Mesendoderm (in vitro differentiated cells): ENCODE data around the gene PTPRD.

ENCODE experiments used
- DNase-seq: peaks from one replicate; pipeline ENCODE4 v3.0.0; 2013
- H2AK5ac ChIP-seq: 2 replicates; pipeline ENCODE4 v1.6.1; 2013; ENCODE audit warnings: low read length, inconsistent platforms
- H2BK120ac ChIP-seq: 2 replicates; pipeline ENCODE4 v1.6.1; 2013; ENCODE audit warnings: low read depth, mild to moderate bottlenecking, low read length, moderate library complexity, mixed read lengths
- H2BK15ac ChIP-seq: replicated peaks from 2 replicates; pipeline ENCODE4 v1.6.1; 2013; ENCODE audit warnings: low read depth, mild to moderate bottlenecking, moderate library complexity
- H2BK5ac ChIP-seq: 2 replicates; pipeline ENCODE4 v1.6.1; 2013; ENCODE audit warnings: low read length, inconsistent platforms
- H3K18ac ChIP-seq: 2 replicates; pipeline ENCODE4 v1.6.1; 2013; ENCODE audit warnings: mild to moderate bottlenecking, low read length, mixed read lengths
- H3K23ac ChIP-seq: one replicate; pipeline ENCODE4 v1.6.1; 2013; ENCODE audit warnings: low read length
- H3K27ac ChIP-seq: 2 replicates; pipeline ENCODE4 v1.5.1; 2013; ENCODE audit warnings: low read depth, mild to moderate bottlenecking, inconsistent platforms, low read length, moderate library complexity
- H3K27me3 ChIP-seq: 2 replicates; pipeline ENCODE4 v1.6.1; 2013; ENCODE audit warnings: low read length, control low read depth, mild to moderate bottlenecking, inconsistent platforms; ENCODE audit not compliant: insufficient read depth, poor library complexity
- H3K36me3 ChIP-seq: 2 replicates; pipeline ENCODE4 v1.6.1; 2013; ENCODE audit warnings: low read length, inconsistent platforms; ENCODE audit not compliant: control insufficient read depth, insufficient read depth
- H3K4ac ChIP-seq: one replicate; pipeline ENCODE4 v1.6.1; 2013; ENCODE audit warnings: low read depth, mild to moderate bottlenecking, low read length, moderate library complexity
- H3K4me1 ChIP-seq: 2 replicates; pipeline ENCODE4 v1.6.1; 2013; ENCODE audit warnings: low read depth, low read length, inconsistent platforms; ENCODE audit not compliant: control insufficient read depth
- H3K4me2 ChIP-seq: 2 replicates; pipeline ENCODE4 v1.6.1; 2013; ENCODE audit warnings: low read length
- H3K4me3 ChIP-seq: 2 replicates; pipeline ENCODE4 v1.5.1; 2013; ENCODE audit warnings: mild to moderate bottlenecking, low read length
- H3K56ac ChIP-seq: one replicate; pipeline ENCODE4 v1.6.1; 2013; ENCODE audit warnings: low read length
- H3K79me1 ChIP-seq: 2 replicates; pipeline ENCODE4 v1.6.1; 2013; ENCODE audit warnings: low read length, inconsistent platforms
- H3K79me2 ChIP-seq: 2 replicates; pipeline ENCODE4 v1.6.1; 2013; ENCODE audit warnings: mild to moderate bottlenecking, low read length; ENCODE audit not compliant: control insufficient read depth, insufficient read depth
- H3K9ac ChIP-seq: 2 replicates; pipeline ENCODE4 v1.6.1; 2013; ENCODE audit warnings: low read length, inconsistent platforms
- H4K5ac ChIP-seq: one replicate; pipeline ENCODE4 v1.6.1; 2013; ENCODE audit warnings: low read length
- H4K8ac ChIP-seq: one replicate; pipeline ENCODE4 v1.6.1; 2013; ENCODE audit warnings: low read depth, mild to moderate bottlenecking, control low read depth, low read length, moderate library complexity
- WGBS: extraction: QIAGEN DNeasy Blood & Tissue Kit; methylation state at CpG from one replicate; pipeline ENCODE4 v1.1.7; 2013; ENCODE audit warnings: low lambda C conversion rate, missing lambda C conversion rate; ENCODE audit not compliant: insufficient coverage; ENCODE audit errors: extremely low coverage; 5-methylcytosine and 5-hydroxymethylcytosine counted together

PTPRD gene

DNA sequence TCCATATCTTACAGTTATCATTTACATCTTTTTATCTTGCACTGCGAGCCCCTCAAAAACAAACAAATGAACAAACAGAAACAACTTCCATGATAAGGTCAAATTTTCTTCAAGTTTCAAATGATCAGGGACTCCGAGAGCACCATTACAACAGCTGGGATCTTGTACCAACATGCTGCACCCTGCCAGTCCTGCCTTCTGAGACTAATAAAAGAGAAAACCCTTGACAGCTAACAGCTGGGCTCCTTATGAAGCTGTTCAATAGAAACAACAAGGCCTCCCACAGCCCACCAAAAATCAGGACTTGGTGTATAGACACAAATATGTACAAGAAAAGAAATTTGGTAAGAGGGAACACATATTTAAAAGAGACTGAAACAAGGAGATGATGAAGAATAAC lies 1828.0 kb downstream of the PTPRD start:
- no peak overlapping the region for H2BK15ac ChIP-seq
- no peaks in the 10 kb centered on the region for H3K79me2 ChIP-seq
- no peak overlapping the region for H3K27ac ChIP-seq
- no peak overlapping the region for H4K8ac ChIP-seq
- H3K4me1 ChIP-seq = no peaks in the 10 kb centered on the region
- no peak overlapping the region for H2BK120ac ChIP-seq
- H3K4ac ChIP-seq = no peak overlapping the region
- no peak overlapping the region for H2BK5ac ChIP-seq
- no peak overlapping the region for H3K18ac ChIP-seq
- no peak overlapping the region for H2AK5ac ChIP-seq
- H3K4me2 ChIP-seq = no peak overlapping the region
- no peak overlapping the region for H3K56ac ChIP-seq
- H3K23ac ChIP-seq = no peak overlapping the region
- no peak overlapping the region for H3K9ac ChIP-seq
- DNase-seq = no peak
- WGBS = no CpG with 5 or more reads among the region's 2 CpGs
- no peaks in the 10 kb centered on the region for H3K27me3 ChIP-seq
- H3K4me3 ChIP-seq = no peak overlapping the region
- no peak overlapping the region for H4K5ac ChIP-seq
- H3K79me1 ChIP-seq = no peaks in the 10 kb centered on the region
- H3K36me3 ChIP-seq = no peaks in the 10 kb centered on the region

DNA sequence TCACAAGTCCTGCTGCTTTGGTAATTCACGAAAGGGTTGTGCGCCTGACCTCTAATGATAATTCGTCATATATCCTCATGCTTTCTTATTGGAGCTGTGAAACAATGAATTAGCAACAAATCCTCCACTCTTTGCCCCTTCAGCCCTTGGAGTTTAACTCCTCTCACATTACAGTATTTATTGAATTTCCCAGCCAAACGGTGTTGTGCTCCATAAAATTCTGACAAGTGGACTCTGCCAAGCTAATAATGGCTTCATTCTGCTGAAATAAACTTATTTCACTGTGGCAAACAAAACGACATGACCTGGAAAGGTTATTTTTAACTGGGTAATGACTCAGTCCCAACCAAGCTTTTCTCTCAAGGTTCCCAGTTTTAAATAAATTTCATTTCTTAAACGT lies 1828.9 kb downstream of the PTPRD start:
- Histone ChIP-seq H4K8ac (no peak overlapping the region), H3K23ac (no peak overlapping the region), H2BK5ac (no peak overlapping the region), H3K56ac (no peak overlapping the region), H3K79me2 (no peaks in the 10 kb centered on the region), H2BK15ac (no peak overlapping the region), H4K5ac (no peak overlapping the region), H3K27ac (no peak overlapping the region), H2BK120ac (no peak overlapping the region), H3K4me1 (peaks cover 2% of the 10 kb centered on the region), H3K9ac (no peak overlapping the region), H3K4me2 (no peak overlapping the region), H3K79me1 (no peaks in the 10 kb centered on the region), H3K4me3 (no peak overlapping the region), H3K18ac (no peak overlapping the region), H2AK5ac (no peak overlapping the region), H3K4ac (no peak overlapping the region), H3K36me3 (no peaks in the 10 kb centered on the region), H3K27me3 (no peaks in the 10 kb centered on the region)
- DNase-seq = no peak
- no CpG with 5 or more reads among the region's 6 CpGs for WGBS

DNA sequence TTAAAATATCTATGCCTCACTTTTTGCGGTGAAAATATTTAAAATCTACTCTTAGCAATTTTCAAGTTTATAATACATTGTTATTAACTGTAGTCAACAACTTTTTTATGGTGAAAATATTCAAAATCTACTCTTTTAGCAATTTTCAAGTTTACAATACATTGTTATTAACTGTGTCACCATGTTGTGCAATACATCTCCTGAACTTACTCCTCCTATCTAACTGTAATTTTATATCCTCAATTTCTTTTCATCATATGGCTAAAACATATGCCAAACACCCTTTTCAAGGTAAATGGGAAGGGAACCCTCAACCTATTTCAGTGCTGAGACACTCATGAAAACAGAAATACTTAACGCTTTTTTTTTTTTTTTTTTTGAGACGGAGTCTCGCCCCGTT lies 1830.6 kb downstream of the PTPRD start:
- Histone ChIP-seq H3K36me3 (no peaks in the 10 kb centered on the region), H4K5ac (no peak overlapping the region), H2BK5ac (no peak overlapping the region), H3K23ac (no peak overlapping the region), H3K4me1 (peaks cover 7% of the 10 kb centered on the region), H2BK120ac (no peak overlapping the region), H3K9ac (no peak overlapping the region), H3K27ac (no peak overlapping the region), H3K56ac (no peak overlapping the region), H3K79me2 (no peaks in the 10 kb centered on the region), H3K79me1 (no peaks in the 10 kb centered on the region), H3K18ac (no peak overlapping the region), H3K4me3 (no peak overlapping the region), H2AK5ac (no peak overlapping the region), H3K4ac (no peak overlapping the region), H4K8ac (no peak overlapping the region), H3K27me3 (no peaks in the 10 kb centered on the region), H3K4me2 (no peak overlapping the region), H2BK15ac (no peak overlapping the region)
- DNase-seq = no peak
- no CpG with 5 or more reads among the region's 5 CpGs for WGBS

DNA sequence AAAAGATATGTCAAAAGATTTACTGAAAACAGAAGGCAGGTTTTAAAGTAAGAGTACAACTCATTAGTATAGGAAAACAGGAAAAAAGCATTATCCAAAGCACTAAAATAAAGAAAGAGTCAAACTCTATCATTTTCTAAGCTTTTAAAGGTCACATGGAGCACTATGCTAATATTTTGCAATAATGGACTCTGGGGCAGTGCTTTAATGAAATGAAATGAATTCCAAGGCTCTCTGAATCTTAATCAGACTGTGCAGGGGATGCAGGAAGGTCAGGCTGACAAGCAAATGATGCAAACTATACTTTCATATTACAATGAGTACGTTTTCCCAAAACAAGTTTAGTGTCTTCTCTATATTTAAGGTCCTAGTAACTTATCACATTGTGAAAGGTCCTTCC lies 1831.3 kb downstream of the PTPRD start:
- Histone ChIP-seq H3K56ac (no peak overlapping the region), H3K4me1 (peaks cover 7% of the 10 kb centered on the region), H3K4me2 (no peak overlapping the region), H3K27me3 (no peaks in the 10 kb centered on the region), H4K5ac (no peak overlapping the region), H3K4ac (no peak overlapping the region), H2BK5ac (no peak overlapping the region), H2AK5ac (no peak overlapping the region), H3K79me1 (no peaks in the 10 kb centered on the region), H2BK15ac (no peak overlapping the region), H3K79me2 (no peaks in the 10 kb centered on the region), H3K36me3 (no peaks in the 10 kb centered on the region), H2BK120ac (no peak overlapping the region), H4K8ac (peak overlapping the region; percentile 76), H3K18ac (no peak overlapping the region), H3K27ac (no peak overlapping the region), H3K9ac (no peak overlapping the region), H3K23ac (no peak overlapping the region), H3K4me3 (no peak overlapping the region)
- DNase-seq = no peak
- WGBS = no CpG with 5 or more reads among the region's 1 CpG

DNA sequence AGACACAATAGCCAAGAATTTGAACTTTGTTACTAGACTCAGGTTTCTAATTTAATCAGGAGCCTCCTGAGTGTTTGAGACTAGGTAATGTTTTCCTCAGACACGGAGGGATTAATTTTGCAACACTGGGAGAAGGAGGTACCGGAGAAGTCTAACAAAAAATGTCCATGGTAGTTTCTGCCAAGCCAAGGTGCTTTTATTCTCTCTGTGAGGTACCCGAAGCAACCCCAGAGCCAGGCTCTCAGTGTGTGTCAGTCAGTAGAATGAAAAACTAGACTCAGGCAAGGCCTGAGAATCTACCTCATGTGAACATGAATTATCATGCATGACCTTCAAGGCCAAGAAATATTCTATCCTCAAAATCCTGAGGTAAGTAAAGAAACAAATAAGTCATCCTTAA lies 1832.4 kb downstream of the PTPRD start:
- no peak for DNase-seq
- Histone ChIP-seq H3K36me3 (no peaks in the 10 kb centered on the region), H2BK5ac (no peak overlapping the region), H3K27me3 (no peaks in the 10 kb centered on the region), H3K9ac (no peak overlapping the region), H4K5ac (no peak overlapping the region), H2AK5ac (no peak overlapping the region), H3K4me2 (no peak overlapping the region), H2BK15ac (peak overlapping the region; percentile 88), H3K4me3 (no peak overlapping the region), H3K79me2 (no peaks in the 10 kb centered on the region), H3K4ac (no peak overlapping the region), H4K8ac (no peak overlapping the region), H3K56ac (no peak overlapping the region), H3K23ac (no peak overlapping the region), H3K79me1 (no peaks in the 10 kb centered on the region), H3K4me1 (peaks cover 7% of the 10 kb centered on the region), H3K27ac (no peak overlapping the region), H2BK120ac (no peak overlapping the region), H3K18ac (peak overlapping the region; percentile 64)
- no CpG with 5 or more reads among the region's 3 CpGs for WGBS

DNA sequence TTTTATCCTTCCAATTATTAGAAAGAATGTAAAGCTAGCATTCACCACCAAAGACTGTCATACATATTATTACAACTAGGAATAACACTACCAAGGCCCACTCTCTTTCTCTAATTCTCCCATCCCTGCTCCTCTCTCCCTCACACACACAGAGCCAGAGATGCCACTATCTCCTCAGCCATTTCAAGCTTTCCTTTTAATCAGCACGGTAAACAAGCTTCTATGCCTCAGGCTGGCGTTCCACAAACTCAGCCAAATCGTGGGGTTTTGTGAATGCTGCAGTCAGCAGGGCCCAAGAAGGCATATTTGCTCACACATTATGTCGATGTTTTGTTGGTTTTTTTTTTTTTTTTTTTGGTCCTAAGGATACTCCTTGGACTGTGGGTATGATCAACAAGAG lies 1833.3 kb downstream of the PTPRD start:
- H3K23ac ChIP-seq = no peak overlapping the region
- no peak overlapping the region for H3K18ac ChIP-seq
- H3K56ac ChIP-seq = no peak overlapping the region
- no peak overlapping the region for H3K4me3 ChIP-seq
- H3K4me2 ChIP-seq = no peak overlapping the region
- H2BK5ac ChIP-seq = no peak overlapping the region
- no peaks in the 10 kb centered on the region for H3K36me3 ChIP-seq
- no peak overlapping the region for H2BK15ac ChIP-seq
- H4K8ac ChIP-seq = no peak overlapping the region
- no peaks in the 10 kb centered on the region for H3K79me2 ChIP-seq
- no CpG with 5 or more reads among the region's 4 CpGs for WGBS
- H4K5ac ChIP-seq = no peak overlapping the region
- DNase-seq = peak; percentile 50
- no peak overlapping the region for H3K4ac ChIP-seq
- no peaks in the 10 kb centered on the region for H3K27me3 ChIP-seq
- H3K4me1 ChIP-seq = peaks cover 7% of the 10 kb centered on the region
- H2AK5ac ChIP-seq = no peak overlapping the region
- no peak overlapping the region for H3K9ac ChIP-seq
- no peaks in the 10 kb centered on the region for H3K79me1 ChIP-seq
- H2BK120ac ChIP-seq = no peak overlapping the region
- H3K27ac ChIP-seq = no peak overlapping the region
